Upper lobe of left lung (tissue), 4 donors: ENCODE results near the gene ALG1L2.
"Not testable (repeated sequence)": the region's sequence is repeated elsewhere in the genome, so short reads cannot be mapped to it uniquely, and the experiment has no call there.

ENCODE experiments used
- EP300 ChIP-seq, 4 donors: sonication (generic); formaldehyde crosslinking; IDR thresholded peaks; one replicate each; pipeline ENCODE4 v1.5.1; 2017; ENCODE audit warnings: antibody characterized with exemption in 4 of 4, control low read depth in 2 of 4
- POLR2A ChIP-seq, 4 donors: fragments of 450-650 bp; IDR thresholded peaks; one replicate each; pipeline ENCODE4 v1.5.1; 2016 to 2017; ENCODE audit warnings: antibody characterized with exemption in 4 of 4, mild to moderate bottlenecking in 2 of 4
- POLR2AphosphoS5 ChIP-seq, 2 donors: sonication (generic); formaldehyde crosslinking; IDR thresholded peaks; one replicate each; pipeline ENCODE4 v1.5.1; 2017; ENCODE audit warnings: antibody characterized with exemption in 2 of 2
- TF ChIP-seq, protein P1 (sequence below), 6 experiments: fragments of 450-650 bp in 4 of 6; fragments of 200-600 bp in 2 of 6; sonication (generic) in 2 of 6; IDR thresholded peaks; one replicate each; pipeline ENCODE4 v1.5.1; 2016 to 2019; ENCODE audit warnings: antibody characterized with exemption in 6 of 6

DNA sequence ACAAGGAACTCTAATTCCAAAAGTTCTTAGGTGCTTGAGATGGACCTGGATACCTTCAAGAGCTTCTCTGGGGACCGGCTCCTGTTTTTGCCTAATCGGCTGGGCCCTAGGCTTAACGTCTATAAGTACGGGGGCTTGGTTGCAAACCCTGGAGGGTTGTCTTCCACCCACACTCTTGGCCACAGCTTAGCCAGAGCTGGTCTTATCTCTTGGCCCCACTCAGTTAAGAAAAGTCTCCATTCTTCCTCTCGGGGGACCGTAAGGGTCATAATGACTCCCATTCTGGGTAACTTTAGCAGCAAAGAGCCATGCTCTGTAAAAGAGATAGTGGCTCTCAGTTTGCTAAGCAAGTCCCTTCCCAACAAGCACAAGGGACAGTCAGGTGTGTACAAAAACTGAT lies 64.8 kb downstream of the ALG1L2 start:
- TF ChIP-seq, protein P1, sequence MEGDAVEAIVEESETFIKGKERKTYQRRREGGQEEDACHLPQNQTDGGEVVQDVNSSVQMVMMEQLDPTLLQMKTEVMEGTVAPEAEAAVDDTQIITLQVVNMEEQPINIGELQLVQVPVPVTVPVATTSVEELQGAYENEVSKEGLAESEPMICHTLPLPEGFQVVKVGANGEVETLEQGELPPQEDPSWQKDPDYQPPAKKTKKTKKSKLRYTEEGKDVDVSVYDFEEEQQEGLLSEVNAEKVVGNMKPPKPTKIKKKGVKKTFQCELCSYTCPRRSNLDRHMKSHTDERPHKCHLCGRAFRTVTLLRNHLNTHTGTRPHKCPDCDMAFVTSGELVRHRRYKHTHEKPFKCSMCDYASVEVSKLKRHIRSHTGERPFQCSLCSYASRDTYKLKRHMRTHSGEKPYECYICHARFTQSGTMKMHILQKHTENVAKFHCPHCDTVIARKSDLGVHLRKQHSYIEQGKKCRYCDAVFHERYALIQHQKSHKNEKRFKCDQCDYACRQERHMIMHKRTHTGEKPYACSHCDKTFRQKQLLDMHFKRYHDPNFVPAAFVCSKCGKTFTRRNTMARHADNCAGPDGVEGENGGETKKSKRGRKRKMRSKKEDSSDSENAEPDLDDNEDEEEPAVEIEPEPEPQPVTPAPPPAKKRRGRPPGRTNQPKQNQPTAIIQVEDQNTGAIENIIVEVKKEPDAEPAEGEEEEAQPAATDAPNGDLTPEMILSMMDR (IDR thresholded peaks at IDR 0.05) = not testable (repeated sequence)
- TF ChIP-seq POLR2AphosphoS5, EP300, POLR2A (IDR thresholded peaks at IDR 0.05): not testable (repeated sequence)
